Liver (tissue), 3 donors: Measurements from ENCODE around the gene ERN2.

ENCODE experiments used
- CTCF ChIP-seq: fragments of 150-350 bp; IDR thresholded peaks from 2 replicates; pipeline ENCODE4 v1.5.1; 2017; ENCODE audit warnings: improper control_type of control experiment, low read depth, low read length; ENCODE audit not compliant: missing input control
- EGR1 ChIP-seq, 2 donors: IDR thresholded peaks; 2 replicates each; pipeline ENCODE4 v1.6.1; 2016 to 2018; ENCODE audit warnings: antibody characterized with exemption in 2 of 2, low read depth in 2 of 2
- FOXA1 ChIP-seq: IDR thresholded peaks from 2 replicates; pipeline ENCODE4 v1.6.1; 2016; ENCODE audit warnings: antibody characterized with exemption
- GABPA ChIP-seq, 2 donors: IDR thresholded peaks in 1 of 2; conservative IDR thresholded peaks in 1 of 2; 2 replicates each; pipeline ENCODE4 v1.6.1; 2016; ENCODE audit warnings: antibody characterized with exemption in 2 of 2, mild to moderate bottlenecking in 1 of 2, moderate library complexity in 1 of 2
- donor health status: healthy.
- donor health status: healthy.

DNA sequence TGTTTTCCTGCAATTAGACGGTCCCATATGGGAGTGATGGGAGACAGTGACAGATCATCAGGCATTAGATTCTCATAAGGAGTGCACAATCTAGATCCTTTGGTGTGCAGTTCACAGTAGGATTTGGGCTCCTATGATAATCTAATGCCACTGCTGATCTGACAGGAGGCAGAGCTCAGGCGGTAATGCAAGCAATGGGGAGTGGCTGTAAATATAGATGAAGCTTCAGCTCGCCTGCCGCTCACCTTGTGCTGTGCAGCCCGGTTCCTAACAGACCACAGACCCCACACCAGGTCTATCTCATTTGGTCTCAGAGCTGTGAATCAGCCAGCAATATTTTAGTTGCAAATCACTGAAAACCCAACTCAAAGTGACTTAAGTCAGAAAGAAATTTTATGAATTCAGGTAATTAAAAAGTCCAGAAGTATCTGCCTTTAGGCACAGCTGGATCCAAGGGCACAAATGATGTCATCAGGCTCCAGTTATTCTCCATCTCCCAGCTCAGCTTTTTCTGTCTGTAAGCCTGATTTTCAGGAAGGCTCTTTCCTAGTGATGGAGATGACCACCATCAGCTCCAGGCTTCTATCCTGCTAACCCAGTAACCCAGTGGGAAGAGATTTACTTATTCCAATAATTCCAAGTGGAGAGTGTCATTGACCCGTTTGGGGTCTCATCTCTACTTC lies 45.1 kb upstream of the ERN2 start:
- TF ChIP-seq FOXA1 (no peak), CTCF (no peak), GABPA (IDR thresholded peaks at IDR 0.05 in 1 of 2, conservative IDR thresholded peaks at IDR 0.05 in 1 of 2) (no peak), EGR1 (IDR thresholded peaks at IDR 0.05; ENCODE audit: low read depth in 2 of 2) (no peak)
